ENCODE results near the gene SSB.

GRCh38 chr2:169828141-169828811 lies 29.6 kb downstream of the SSB start:
- no peak for TF ChIP-seq CTCF (conservative IDR thresholded peaks at IDR 0.05; ENCODE audit: low read depth, low read length)
- TF ChIP-seq EZH2 (IDR thresholded peaks at IDR 0.05; ENCODE audit: low read length, unreplicated experiment): no peak
- no peak for TF ChIP-seq EZH2phosphoT487 (IDR thresholded peaks at IDR 0.05; ENCODE audit: borderline replicate concordance, low read length)

All from PC-3 (cell line).